Measurements from ENCODE around the gene PLCB1.

GRCh38 chr20:8877294-8877693 is 745.2 kb downstream of the PLCB1 start:
- TF ChIP-seq CTCF (IDR thresholded peaks at IDR 0.05; ENCODE audit: extremely low read depth in 1 of 2, insufficient read depth in 1 of 2, low read depth in 1 of 2, low read length in 2 of 2): no peak
- no peak for TF ChIP-seq POLR2A (IDR thresholded peaks at IDR 0.05; ENCODE audit: low read depth, low read length)
- TF ChIP-seq EZH2 (IDR thresholded peaks at IDR 0.05; ENCODE audit: borderline replicate concordance, low read depth, low read length, severe bottlenecking): no peak
- no peak for TF ChIP-seq MAX (IDR thresholded peaks at IDR 0.05; ENCODE audit: insufficient read depth, insufficient read length)
- TF ChIP-seq JUN (IDR thresholded peaks at IDR 0.05; ENCODE audit: borderline replicate concordance, insufficient read depth, insufficient read length, low read depth): no peak
- TF ChIP-seq MYC (IDR thresholded peaks at IDR 0.05; ENCODE audit: low read depth, low read length): no peak
